ENCODE data around the gene SPDYE4. TPM values are rescaled to one million over a fixed set of nuclear protein-coding genes. Genes with fewer than 3 reads are reported as not detected.

SPDYE4 gene
- total RNA-seq, 1 donor from 2014 or later: not detected

GRCh38 chr17:8745586-8746500 lies 12.5 kb downstream of the SPDYE4 start:
- ATAC-seq (peak; percentile 93), DNase-seq (ENCODE audit: low spot score) (peak; percentile 87)
- intact Hi-C loops (cut with DNase I): loop anchor here (2.0 to 10.0 kb wide), 2 partner anchors 51 to 171 kb away; no protein-coding TSS in a partner anchor

- ATAC-seq (no peak), DNase-seq (ENCODE audit: low spot score) (no peak)
- intact Hi-C loops (cut with DNase I): loop anchor here (5.0 to 10.0 kb wide), 2 partner anchors 169 to 332 kb away; no protein-coding TSS in a partner anchor
Measured at GRCh38 chr17:8744086-8744785, 14.1 kb downstream of the SPDYE4 start.

GRCh38 chr17:8742819-8743218 lies 15.5 kb downstream of the SPDYE4 start:
- intact Hi-C loops (cut with DNase I): loop anchor here (5.0 to 10.0 kb wide), 2 partner anchors 168 to 331 kb away; no protein-coding TSS in a partner anchor
- DNase-seq (ENCODE audit: low spot score): no peak
- ATAC-seq: no peak

- DNase-seq (ENCODE audit: low spot score): no peak
- intact Hi-C loops (cut with DNase I): loop anchor here (5.0 to 10.0 kb wide), 2 partner anchors 167 to 330 kb away; no protein-coding TSS in a partner anchor
- ATAC-seq: no peak
Measured at GRCh38 chr17:8742274-8742673, 16.1 kb downstream of the SPDYE4 start.

GRCh38 chr17:8741771-8742170 lies 16.6 kb downstream of the SPDYE4 start:
- intact Hi-C loops (cut with DNase I): loop anchor here (5.0 to 10.0 kb wide), 2 partner anchors 167 to 329 kb away; no protein-coding TSS in a partner anchor
- ATAC-seq (no peak), DNase-seq (ENCODE audit: low spot score) (no peak)

- ATAC-seq (no peak), DNase-seq (ENCODE audit: low spot score) (no peak)
- intact Hi-C loops (cut with DNase I): loop anchor here (5.0 to 10.0 kb wide), 2 partner anchors 167 to 329 kb away; no protein-coding TSS in a partner anchor
Measured at GRCh38 chr17:8741366-8741765, 17.0 kb downstream of the SPDYE4 start.

- intact Hi-C loops (cut with DNase I): loop anchor here (5.0 to 10.0 kb wide), 2 partner anchors 166 to 328 kb away; no protein-coding TSS in a partner anchor
- no peak for DNase-seq (ENCODE audit: low spot score)
- ATAC-seq: no peak
Measured at GRCh38 chr17:8740486-8740885, 17.9 kb downstream of the SPDYE4 start.

GRCh38 chr17:8739097-8739496 lies 19.2 kb downstream of the SPDYE4 start:
- DNase-seq (ENCODE audit: low spot score) (no peak), ATAC-seq (no peak)
- intact Hi-C loops (cut with DNase I): no loop called here

- DNase-seq (ENCODE audit: low spot score) (no peak), ATAC-seq (no peak)
- intact Hi-C loops (cut with DNase I): no loop called here
Measured at GRCh38 chr17:8736796-8737195, 21.6 kb downstream of the SPDYE4 start.

GRCh38 chr17:8736362-8736761 lies 22.0 kb downstream of the SPDYE4 start:
- intact Hi-C loops (cut with DNase I): no loop called here
- DNase-seq (ENCODE audit: low spot score): no peak
- no peak for ATAC-seq

- ATAC-seq (no peak), DNase-seq (ENCODE audit: low spot score) (no peak)
- intact Hi-C loops (cut with DNase I): no loop called here
Measured at GRCh38 chr17:8735336-8735939, 22.9 kb downstream of the SPDYE4 start.

GRCh38 chr17:8734876-8735275 lies 23.5 kb downstream of the SPDYE4 start:
- no peak for DNase-seq (ENCODE audit: low spot score)
- intact Hi-C loops (cut with DNase I): no loop called here
- no peak for ATAC-seq

- no peak for DNase-seq (ENCODE audit: low spot score)
- intact Hi-C loops (cut with DNase I): no loop called here
- ATAC-seq: no peak
Measured at GRCh38 chr17:8732406-8733085, 25.8 kb downstream of the SPDYE4 start.

GRCh38 chr17:8729860-8730259 lies 28.5 kb downstream of the SPDYE4 start:
- ATAC-seq (no peak), DNase-seq (ENCODE audit: low spot score) (no peak)
- intact Hi-C loops (cut with DNase I): no loop called here

GRCh38 chr17:8729421-8729820 lies 28.9 kb downstream of the SPDYE4 start:
- ATAC-seq (no peak), DNase-seq (ENCODE audit: low spot score) (no peak)
- intact Hi-C loops (cut with DNase I): no loop called here

GRCh38 chr17:8728971-8729370 lies 29.4 kb downstream of the SPDYE4 start:
- ATAC-seq: no peak
- intact Hi-C loops (cut with DNase I): no loop called here
- no peak for DNase-seq (ENCODE audit: low spot score)

GRCh38 chr17:8728251-8728938 lies 30.0 kb downstream of the SPDYE4 start:
- intact Hi-C loops (cut with DNase I): no loop called here
- ATAC-seq (no peak), DNase-seq (ENCODE audit: low spot score) (no peak)

- ATAC-seq (peak; percentile 58), DNase-seq (ENCODE audit: low spot score) (no peak)
- intact Hi-C loops (cut with DNase I): no loop called here
Measured at GRCh38 chr17:8726941-8727555, 31.3 kb downstream of the SPDYE4 start.

All from sciatic nerve (tissue), 2 donors.